Right lobe of liver (tissue), 6 donors: ENCODE results near the gene CLMN. TPM values are rescaled to one million over a fixed set of nuclear protein-coding genes. Genes with fewer than 3 reads are reported as not detected.

Experiments used
- ATAC-seq, 4 donors: fragments of 200-7000 bp; cut with Tn5 transposase; one replicate each; pipeline ENCODE4 v1.9.1; 2020; ENCODE audit warnings: mild to moderate bottlenecking in 4 of 4, moderate library complexity in 4 of 4
- DNase-seq, 3 donors: peaks; one replicate each; pipeline ENCODE4 v3.0.0-alpha.2; 2020
- H3K27ac ChIP-seq, 3 donors: fragments of 200-600 bp; one replicate each; pipeline ENCODE4 v1.8.0; 2022
- H3K27me3 ChIP-seq, 2 donors: fragments of 200-600 bp; one replicate each; pipeline ENCODE4 v1.8.0; 2022
- H3K36me3 ChIP-seq, 4 donors: fragments of 200-600 bp; sonication (generic) in 1 of 4; one replicate each; pipeline versions ENCODE4 v1.5.1 to v1.8.0; 2017 to 2022; ENCODE audit warnings: control low read depth in 1 of 4
- H3K4me1 ChIP-seq, 4 donors: fragments of 200-600 bp; sonication (generic) in 1 of 4; one replicate each; pipeline versions ENCODE4 v1.5.1 to v1.8.0; 2017 to 2022; ENCODE audit warnings: control low read depth in 1 of 4
- H3K4me3 ChIP-seq, 3 donors: fragments of 200-600 bp; one replicate each; pipeline ENCODE4 v1.8.0; 2022
- H3K9me3 ChIP-seq, 4 donors: fragments of 200-600 bp; sonication (generic) in 1 of 4; one replicate each; pipeline versions ENCODE4 v1.5.1 to v1.8.0; 2017 to 2022; ENCODE audit warnings: control low read depth in 1 of 4
- POLR2A ChIP-seq: fragments of 450-650 bp; IDR thresholded peaks from one replicate; pipeline ENCODE4 v1.6.1; 2017; ENCODE audit warnings: antibody characterized with exemption, mild to moderate bottlenecking
- WGBS: methylation state at CpG from one replicate; pipeline ENCODE4 v1.1.6; 2018; ENCODE audit warnings: low coverage, low lambda C conversion rate; ENCODE audit not compliant: insufficient coverage; ENCODE audit errors: missing lambda C conversion rate; 5-methylcytosine and 5-hydroxymethylcytosine counted together
- intact Hi-C, 2 donors: fragments of 100-400 bp; cut with DNase I; formaldehyde crosslinking; loops; one replicate each; pipeline versions ENCODE4 v1.11.2 to v1.14.1; 2022
- total RNA-seq, 6 experiments: library from RNA; depleted of rRNA in 2 of 6; stranded (reverse); fragments of >200 nt in 2 of 6; fragmentation: NEBNext Ultra II Directional in 3 of 6; extraction: Animal tissue kit (Norgen Biotek cat#: 25700) in 3 of 6; gene quantifications; one replicate each; pipeline versions ENCODE4 v1.1.0 to v1.2.4, GENCODE V29; 2016 to 2023
- TF ChIP-seq, protein P1 (sequence below), 4 donors: fragments of 200-600 bp in 3 of 4; fragments of 450-650 bp in 1 of 4; IDR thresholded peaks; one replicate each; pipeline versions ENCODE4 v1.5.1 to v1.8.0; 2016 to 2022; ENCODE audit warnings: antibody characterized with exemption in 4 of 4, mild to moderate bottlenecking in 2 of 4
- donor health status: DM: no; HTN: yes; CAD: no.
- donor health status: DM: no; HTN: no; CAD: no.
- donor health status: DM: no; HTN: no; CAD: no.
- donor health status: DM: no; HTN: yes; CAD: no.
- donor health status: DM: no; HTN: yes; CAD: no.

The CLMN gene
- total RNA-seq, 6 experiments from 2014 or later, result 18.4 to 91.8 (median 47.8) TPM

DNA sequence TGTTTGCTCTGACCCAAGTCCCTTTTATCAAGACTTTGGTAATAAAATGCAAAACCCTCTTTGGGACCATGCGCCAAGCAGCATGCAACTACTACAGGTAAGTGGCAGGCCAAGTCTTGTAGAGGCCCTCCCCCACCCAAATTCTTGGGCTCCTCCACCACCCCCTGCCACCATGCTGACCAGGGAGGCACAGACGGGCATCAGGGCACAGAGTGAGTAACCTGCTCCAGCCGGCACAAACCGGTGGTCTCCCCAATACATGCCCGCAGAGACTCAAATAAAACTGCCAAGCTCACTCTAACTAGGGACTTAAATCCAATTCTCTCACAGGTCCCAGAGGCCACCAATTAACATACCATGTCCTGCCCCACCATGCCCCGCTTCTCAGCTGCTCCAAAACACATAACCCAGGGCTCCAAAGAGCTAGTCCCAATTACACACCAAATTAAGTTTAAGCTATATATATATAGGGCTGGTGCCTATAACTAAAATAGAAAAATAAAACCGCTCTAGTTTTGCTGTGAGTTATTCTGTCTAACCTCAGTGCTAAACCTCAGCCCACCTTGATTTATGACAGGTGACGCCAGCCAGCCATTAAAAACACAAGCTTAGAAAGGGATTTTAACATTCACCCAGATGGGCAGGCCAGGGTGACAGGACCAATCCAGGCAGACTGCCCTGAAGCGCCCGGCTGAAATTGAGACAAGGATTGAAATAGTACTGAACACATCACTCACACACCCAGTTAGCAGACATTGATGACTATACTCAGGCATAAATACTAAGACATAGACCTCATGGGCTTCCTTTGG, 81.0 kb downstream of the CLMN start:
- WGBS, result 91% methylated on average over 7 of the region's 10 CpGs
- intact Hi-C loops, result no loop called here
- Histone ChIP-seq H3K4me1 (peaks cover 0 to 24% (median 0%) of the 10 kb centered on the region in 4 donors), H3K4me3 (no peak overlapping the region), H3K36me3 (no peaks in the 10 kb centered on the region), H3K9me3 (no peaks in the 10 kb centered on the region), H3K27me3 (no peaks in the 10 kb centered on the region), H3K27ac (peak overlapping the region in 1 of 3 donors; percentile 71)
- no peak for DNase-seq
- TF ChIP-seq, protein P1, sequence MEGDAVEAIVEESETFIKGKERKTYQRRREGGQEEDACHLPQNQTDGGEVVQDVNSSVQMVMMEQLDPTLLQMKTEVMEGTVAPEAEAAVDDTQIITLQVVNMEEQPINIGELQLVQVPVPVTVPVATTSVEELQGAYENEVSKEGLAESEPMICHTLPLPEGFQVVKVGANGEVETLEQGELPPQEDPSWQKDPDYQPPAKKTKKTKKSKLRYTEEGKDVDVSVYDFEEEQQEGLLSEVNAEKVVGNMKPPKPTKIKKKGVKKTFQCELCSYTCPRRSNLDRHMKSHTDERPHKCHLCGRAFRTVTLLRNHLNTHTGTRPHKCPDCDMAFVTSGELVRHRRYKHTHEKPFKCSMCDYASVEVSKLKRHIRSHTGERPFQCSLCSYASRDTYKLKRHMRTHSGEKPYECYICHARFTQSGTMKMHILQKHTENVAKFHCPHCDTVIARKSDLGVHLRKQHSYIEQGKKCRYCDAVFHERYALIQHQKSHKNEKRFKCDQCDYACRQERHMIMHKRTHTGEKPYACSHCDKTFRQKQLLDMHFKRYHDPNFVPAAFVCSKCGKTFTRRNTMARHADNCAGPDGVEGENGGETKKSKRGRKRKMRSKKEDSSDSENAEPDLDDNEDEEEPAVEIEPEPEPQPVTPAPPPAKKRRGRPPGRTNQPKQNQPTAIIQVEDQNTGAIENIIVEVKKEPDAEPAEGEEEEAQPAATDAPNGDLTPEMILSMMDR (IDR thresholded peaks at IDR 0.05), result no peak
- TF ChIP-seq POLR2A, result no peak
- ATAC-seq, result no peak

DNA sequence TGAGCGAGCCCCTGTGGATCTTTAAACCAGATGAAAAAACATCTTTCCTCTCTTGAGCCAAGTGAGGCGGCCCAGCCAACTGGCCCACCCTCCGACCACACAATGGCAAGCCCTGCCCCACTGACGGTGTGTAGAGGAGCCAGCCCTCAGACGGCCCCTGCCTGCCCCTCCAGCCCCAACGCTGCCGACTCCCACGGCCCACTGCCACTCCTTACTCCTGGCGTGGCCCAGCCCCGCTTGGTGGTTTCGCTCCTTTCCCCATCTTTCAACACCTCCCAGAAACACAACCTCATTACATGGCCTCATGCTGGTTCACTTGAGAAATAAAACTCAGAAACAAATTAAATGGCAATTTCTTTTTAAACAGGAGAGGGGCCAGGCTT, 81.8 kb downstream of the CLMN start:
- Histone ChIP-seq H3K4me1 (peaks cover 0 to 28% (median 0%) of the 10 kb centered on the region in 4 donors), H3K36me3 (no peaks in the 10 kb centered on the region), H3K27ac (peak overlapping the region in 2 of 3 donors; percentile 32 to 71), H3K9me3 (no peaks in the 10 kb centered on the region), H3K4me3 (no peak overlapping the region), H3K27me3 (no peaks in the 10 kb centered on the region)
- WGBS, result 79% methylated on average over 11 of the region's 11 CpGs
- ATAC-seq, result no peak
- TF ChIP-seq, protein P1 (IDR thresholded peaks at IDR 0.05), result no peak
- no peak for TF ChIP-seq POLR2A
- intact Hi-C loops, result no loop called here
- DNase-seq, result no peak

DNA sequence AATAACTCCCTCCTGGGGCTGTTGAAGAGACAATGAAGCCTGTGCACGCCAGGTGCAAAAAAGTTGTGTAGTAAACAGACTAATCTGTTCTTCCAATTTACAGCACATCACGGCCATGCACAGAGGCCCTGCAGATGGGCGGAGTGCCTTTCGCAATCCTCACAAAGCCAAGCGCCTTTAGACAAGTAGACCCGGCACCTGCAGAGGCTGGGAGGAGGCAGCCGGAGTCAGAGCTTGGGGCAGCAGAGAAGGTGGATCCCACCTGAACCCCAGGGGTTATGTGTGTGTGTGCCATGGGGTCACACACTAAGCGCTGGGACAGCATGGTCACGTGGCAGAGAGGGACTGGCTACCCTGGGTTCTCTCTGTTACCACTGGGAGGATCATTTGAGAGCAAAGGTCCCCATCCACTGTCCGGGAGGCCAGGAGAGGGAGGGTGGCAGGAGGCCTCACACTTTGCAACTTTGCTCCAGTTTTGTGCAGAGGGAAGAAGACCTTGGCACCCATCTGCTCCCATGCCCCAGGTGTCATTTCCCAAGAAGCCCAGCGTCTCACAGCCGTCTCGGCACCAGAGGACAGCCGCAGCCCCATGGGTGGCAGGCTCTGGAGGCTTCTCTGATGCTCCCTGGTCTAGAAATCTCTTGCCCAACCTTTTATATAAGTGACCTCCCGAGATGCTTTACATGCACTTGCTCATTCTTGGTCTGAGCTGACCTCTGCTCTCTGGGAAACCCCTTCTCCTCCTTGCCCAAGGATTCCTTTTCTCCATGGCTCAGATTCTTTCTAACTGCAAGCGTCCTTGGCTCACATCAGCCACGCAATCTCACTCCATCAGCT, 82.4 kb downstream of the CLMN start:
- ATAC-seq (peak; percentile 84 to 91 (median 90)), DNase-seq (peak; percentile 46 to 83 (median 80))
- peaks cover 0 to 29% (median 0%) of the 10 kb centered on the region in 4 donors for H3K4me1 ChIP-seq
- WGBS, result 56% methylated on average over 11 of the region's 17 CpGs
- peak overlapping the region in 2 of 3 donors; percentile 32 to 71 for H3K27ac ChIP-seq
- intact Hi-C loops, result no loop called here
- no peaks in the 10 kb centered on the region for H3K27me3 ChIP-seq
- H3K9me3 ChIP-seq, result no peaks in the 10 kb centered on the region
- no peak overlapping the region for H3K4me3 ChIP-seq
- no peaks in the 10 kb centered on the region for H3K36me3 ChIP-seq
- no peak for TF ChIP-seq POLR2A

DNA sequence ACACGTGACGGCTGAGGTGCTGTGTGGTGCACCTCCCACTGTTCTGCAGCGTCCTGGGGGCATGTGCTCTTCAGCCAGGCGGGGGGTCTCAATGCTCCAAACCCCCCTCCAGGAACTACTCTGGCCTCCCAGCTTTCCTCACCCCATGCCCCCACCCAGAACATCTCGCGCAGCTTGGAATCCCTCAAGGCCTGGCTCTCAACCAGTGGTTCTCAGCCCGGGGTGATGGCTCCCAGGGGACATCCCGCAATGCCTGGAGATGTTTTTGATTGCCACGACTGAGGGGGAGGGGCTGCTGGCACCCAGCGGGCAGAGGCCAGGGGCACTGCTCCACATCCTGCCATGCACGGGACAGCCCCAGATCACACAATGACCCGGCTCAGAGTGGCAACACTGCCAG, 83.5 kb downstream of the CLMN start:
- ATAC-seq, result peak in 1 of 4 donors; percentile 2
- peaks cover 0 to 39% (median 0%) of the 10 kb centered on the region in 4 donors for H3K4me1 ChIP-seq

More for the DNA sequence above, 83.5 kb downstream of the CLMN start:
- H3K9me3 ChIP-seq, result no peaks in the 10 kb centered on the region
- no peak overlapping the region for H3K4me3 ChIP-seq
- DNase-seq, result no peak
- TF ChIP-seq POLR2A, result no peak
- TF ChIP-seq, protein P1 (IDR thresholded peaks at IDR 0.05), result no peak
- H3K27me3 ChIP-seq, result no peaks in the 10 kb centered on the region
- 74% methylated on average over 5 of the region's 12 CpGs for WGBS
- intact Hi-C loops, result no loop called here
- no peak overlapping the region for H3K27ac ChIP-seq
- no peaks in the 10 kb centered on the region for H3K36me3 ChIP-seq
